DND-41 (cell line): ENCODE data around the gene DYNLT1.

Source experiments
- ATAC-seq: fragments of 200-7000 bp; cut with Tn5 transposase; 3 replicates; pipeline ENCODE4 v1.9.1; 2021; ENCODE audit warnings: low read depth; ENCODE audit not compliant: insufficient read depth
- DNase-seq: peaks from one replicate; pipeline ENCODE4 v3.0.0-alpha.2; 2020
- H2AFZ ChIP-seq: 2 replicates; pipeline ENCODE4 v1.6.0; 2012; ENCODE audit warnings: low read depth, low read length
- H3K27ac ChIP-seq: 2 replicates; pipeline ENCODE4 v1.5.1; 2012; ENCODE audit warnings: low read length, inconsistent platforms
- H3K27me3 ChIP-seq: fragments of 200-600 bp; sonication (generic); 2 replicates; pipeline ENCODE4 v1.6.0; 2012; ENCODE audit warnings: low read length, mild to moderate bottlenecking, inconsistent platforms; ENCODE audit not compliant: insufficient read depth, poor library complexity
- H3K36me3 ChIP-seq: 2 replicates; pipeline ENCODE4 v1.5.1; 2012; ENCODE audit warnings: low read length, inconsistent platforms; ENCODE audit not compliant: insufficient read depth
- H3K4me1 ChIP-seq: 2 replicates; pipeline ENCODE4 v1.5.1; 2012; ENCODE audit warnings: mild to moderate bottlenecking, low read length; ENCODE audit not compliant: insufficient read depth
- H3K4me2 ChIP-seq: 2 replicates; pipeline ENCODE4 v1.6.0; 2012; ENCODE audit warnings: mild to moderate bottlenecking, moderate library complexity, low read length, inconsistent platforms; ENCODE audit not compliant: insufficient read depth
- H3K4me3 ChIP-seq, 2 experiments: fragments of 200-600 bp in 1 of 2; shearing (Covaris generic) in 1 of 2; 2 replicates each; pipeline ENCODE4 v1.5.1; 2012 to 2016; ENCODE audit warnings: inconsistent platforms in 2 of 2, low read length in 2 of 2, mild to moderate bottlenecking in 2 of 2, low read depth in 1 of 2, moderate library complexity in 1 of 2
- H3K79me2 ChIP-seq: 2 replicates; pipeline ENCODE4 v1.6.0; 2012; ENCODE audit warnings: low read length, inconsistent platforms; ENCODE audit not compliant: insufficient read depth
- H3K9ac ChIP-seq: 2 replicates; pipeline ENCODE4 v1.6.0; 2012; ENCODE audit warnings: low read depth, mild to moderate bottlenecking, inconsistent platforms, low read length, moderate library complexity
- H3K9me3 ChIP-seq: 2 replicates; pipeline ENCODE4 v1.5.1; 2012; ENCODE audit warnings: low read length, moderate library complexity, mild to moderate bottlenecking, inconsistent platforms; ENCODE audit not compliant: insufficient read depth, severe bottlenecking
- H4K20me1 ChIP-seq: 2 replicates; pipeline ENCODE4 v1.6.0; 2012; ENCODE audit warnings: low read length; ENCODE audit not compliant: insufficient read depth
- CTCF ChIP-seq: IDR thresholded peaks from 2 replicates; pipeline ENCODE4 v1.5.1; 2012; ENCODE audit warnings: borderline replicate concordance, low read length, moderate library complexity, mild to moderate bottlenecking; ENCODE audit not compliant: poor library complexity, severe bottlenecking; ENCODE audit errors: extremely low read depth
- EZH2 ChIP-seq: IDR thresholded peaks from 3 replicates; pipeline ENCODE4 v1.6.1; 2012; ENCODE audit warnings: borderline replicate concordance, low read depth, mild to moderate bottlenecking, moderate library complexity, low read length, inconsistent platforms; ENCODE audit not compliant: severe bottlenecking

Gene DYNLT1

GRCh38 chr6:158589366-158589765 is 55.2 kb downstream of the DYNLT1 start:
- H3K4me3 ChIP-seq, result no peak overlapping the region
- DNase-seq (no peak), ATAC-seq (no peak)
- H3K79me2 ChIP-seq, result no peaks in the 10 kb centered on the region
- peaks cover 91% of the 10 kb centered on the region for H3K36me3 ChIP-seq
- no peak for TF ChIP-seq CTCF
- no peak for TF ChIP-seq EZH2
- H3K27me3 ChIP-seq, result no peaks in the 10 kb centered on the region
- H3K9ac ChIP-seq, result no peak overlapping the region
- H3K4me1 ChIP-seq, result no peaks in the 10 kb centered on the region
- no peak overlapping the region for H3K27ac ChIP-seq
- H3K4me2 ChIP-seq, result no peak overlapping the region
- H3K9me3 ChIP-seq, result no peaks in the 10 kb centered on the region
- peaks cover 4% of the 10 kb centered on the region; the same call in 1 of the 2 replicates for H4K20me1 ChIP-seq
- H2AFZ ChIP-seq, result no peak overlapping the region

GRCh38 chr6:158586652-158587051 is 57.9 kb downstream of the DYNLT1 start:
- Histone ChIP-seq H3K79me2 (no peaks in the 10 kb centered on the region), H3K36me3 (peaks cover 82% of the 10 kb centered on the region), H3K27me3 (no peaks in the 10 kb centered on the region), H4K20me1 (peaks cover 4% of the 10 kb centered on the region; the same call in 1 of the 2 replicates), H3K27ac (no peak overlapping the region), H3K4me1 (no peaks in the 10 kb centered on the region), H3K9me3 (no peaks in the 10 kb centered on the region), H3K9ac (no peak overlapping the region), H3K4me2 (no peak overlapping the region), H3K4me3 (no peak overlapping the region), H2AFZ (no peak overlapping the region)
- no peak for ATAC-seq
- DNase-seq, result no peak
- TF ChIP-seq CTCF, result no peak
